ENCODE measurements around the gene PPP4R1. TPM values are rescaled to one million over a fixed set of nuclear protein-coding genes. Genes with fewer than 3 reads are reported as not detected.

PPP4R1 gene
- total RNA-seq, 1 donor from 2014 or later = 132 TPM

DNA sequence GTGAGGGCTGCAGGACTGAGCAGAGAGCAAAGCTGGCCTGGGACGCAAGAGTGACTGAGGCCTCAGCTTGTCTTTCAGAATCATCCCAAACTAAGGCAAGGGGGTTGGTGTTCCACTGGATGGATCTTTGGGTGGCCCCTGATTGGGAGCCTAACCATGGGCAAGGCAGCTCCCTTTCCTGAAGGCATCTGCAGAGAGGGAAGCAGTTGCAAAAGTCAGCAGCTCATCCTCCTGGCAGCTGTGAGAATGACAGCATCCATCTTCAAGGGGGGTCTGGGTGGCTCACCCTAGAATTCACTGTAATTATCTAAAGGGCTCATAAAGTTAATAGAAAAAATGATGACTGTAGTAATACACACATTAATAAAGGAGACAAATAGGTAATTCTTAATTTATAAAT, 47.2 kb upstream of the PPP4R1 start:
- Mint-ChIP-seq H3K36me3 (ENCODE audit: low read depth, unreplicated experiment) (no peaks in the 10 kb centered on the region), H3K27ac (ENCODE audit: unreplicated experiment) (peak overlapping the region; percentile 12), H3K4me1 (ENCODE audit: low read depth, unreplicated experiment) (peaks cover 18% of the 10 kb centered on the region), H3K9me3 (ENCODE audit: unreplicated experiment) (peaks cover 5% of the 10 kb centered on the region), H3K4me3 (ENCODE audit: unreplicated experiment) (no peak overlapping the region), H3K27me3 (ENCODE audit: low read depth, unreplicated experiment) (peaks cover 5% of the 10 kb centered on the region)
- TF ChIP-seq EZH2 (IDR thresholded peaks at IDR 0.05; ENCODE audit: insufficient read depth, low read length) = no peak
- TF ChIP-seq, protein P1, sequence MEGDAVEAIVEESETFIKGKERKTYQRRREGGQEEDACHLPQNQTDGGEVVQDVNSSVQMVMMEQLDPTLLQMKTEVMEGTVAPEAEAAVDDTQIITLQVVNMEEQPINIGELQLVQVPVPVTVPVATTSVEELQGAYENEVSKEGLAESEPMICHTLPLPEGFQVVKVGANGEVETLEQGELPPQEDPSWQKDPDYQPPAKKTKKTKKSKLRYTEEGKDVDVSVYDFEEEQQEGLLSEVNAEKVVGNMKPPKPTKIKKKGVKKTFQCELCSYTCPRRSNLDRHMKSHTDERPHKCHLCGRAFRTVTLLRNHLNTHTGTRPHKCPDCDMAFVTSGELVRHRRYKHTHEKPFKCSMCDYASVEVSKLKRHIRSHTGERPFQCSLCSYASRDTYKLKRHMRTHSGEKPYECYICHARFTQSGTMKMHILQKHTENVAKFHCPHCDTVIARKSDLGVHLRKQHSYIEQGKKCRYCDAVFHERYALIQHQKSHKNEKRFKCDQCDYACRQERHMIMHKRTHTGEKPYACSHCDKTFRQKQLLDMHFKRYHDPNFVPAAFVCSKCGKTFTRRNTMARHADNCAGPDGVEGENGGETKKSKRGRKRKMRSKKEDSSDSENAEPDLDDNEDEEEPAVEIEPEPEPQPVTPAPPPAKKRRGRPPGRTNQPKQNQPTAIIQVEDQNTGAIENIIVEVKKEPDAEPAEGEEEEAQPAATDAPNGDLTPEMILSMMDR (IDR thresholded peaks at IDR 0.05; ENCODE audit: insufficient read depth, low read depth, low read length) = no peak
- Histone ChIP-seq H3K4me2 (ENCODE audit: low read length) (no peak overlapping the region), H3K9me3 (ENCODE audit: insufficient read depth, low read depth, low read length) (no peaks in the 10 kb centered on the region), H3K4me1 (ENCODE audit: insufficient read depth, low read length) (no peaks in the 10 kb centered on the region), H4K20me1 (ENCODE audit: insufficient read depth, low read length) (no peaks in the 10 kb centered on the region), H2AFZ (ENCODE audit: low read depth, low read length) (no peak overlapping the region), H3K27ac (ENCODE audit: low read depth, low read length) (no peak overlapping the region), H3K79me2 (ENCODE audit: insufficient read depth, low read length) (no peaks in the 10 kb centered on the region), H3K4me3 (ENCODE audit: insufficient read depth, low read depth, low read length) (no peak overlapping the region), H3K27me3 (ENCODE audit: insufficient read depth, low read length) (no peaks in the 10 kb centered on the region), H3K9ac (ENCODE audit: low read length) (no peak overlapping the region), H3K36me3 (ENCODE audit: insufficient read depth, low read length) (no peaks in the 10 kb centered on the region)
- FAIRE-seq (no peak), DNase-seq (ENCODE audit: low read depth) (no peak)

- peaks cover 8% of the 10 kb centered on the region for H3K4me1 Mint-ChIP-seq (ENCODE audit: low read depth, unreplicated experiment)
- no peaks in the 10 kb centered on the region for H3K4me1 ChIP-seq (ENCODE audit: insufficient read depth, low read length)
- TF ChIP-seq, protein P1 (IDR thresholded peaks at IDR 0.05; ENCODE audit: insufficient read depth, low read depth, low read length) = no peak
- no peak for TF ChIP-seq EZH2 (IDR thresholded peaks at IDR 0.05; ENCODE audit: insufficient read depth, low read length)
- H3K4me3 ChIP-seq (ENCODE audit: insufficient read depth, low read depth, low read length) = no peak overlapping the region
- H3K27ac ChIP-seq (ENCODE audit: low read depth, low read length) = no peak overlapping the region
- no peaks in the 10 kb centered on the region for H3K36me3 ChIP-seq (ENCODE audit: insufficient read depth, low read length)
- DNase-seq (ENCODE audit: low read depth) = no peak
- H3K27ac Mint-ChIP-seq (ENCODE audit: unreplicated experiment) = no peak overlapping the region
- no peak overlapping the region for H3K9ac ChIP-seq (ENCODE audit: low read length)
- FAIRE-seq = no peak
- H3K9me3 ChIP-seq (ENCODE audit: insufficient read depth, low read depth, low read length) = no peaks in the 10 kb centered on the region
- H3K4me2 ChIP-seq (ENCODE audit: low read length) = no peak overlapping the region
- H3K27me3 Mint-ChIP-seq (ENCODE audit: low read depth, unreplicated experiment) = peaks cover 5% of the 10 kb centered on the region
- no peaks in the 10 kb centered on the region for H3K79me2 ChIP-seq (ENCODE audit: insufficient read depth, low read length)
- no peaks in the 10 kb centered on the region for H3K36me3 Mint-ChIP-seq (ENCODE audit: low read depth, unreplicated experiment)
- no peak overlapping the region for H3K4me3 Mint-ChIP-seq (ENCODE audit: unreplicated experiment)
- H4K20me1 ChIP-seq (ENCODE audit: insufficient read depth, low read length) = no peaks in the 10 kb centered on the region
- H3K9me3 Mint-ChIP-seq (ENCODE audit: unreplicated experiment) = peaks cover 4% of the 10 kb centered on the region
- no peak overlapping the region for H2AFZ ChIP-seq (ENCODE audit: low read depth, low read length)
- H3K27me3 ChIP-seq (ENCODE audit: insufficient read depth, low read length) = no peaks in the 10 kb centered on the region
These were observed 45.4 kb upstream of the PPP4R1 start for GRCh38 chr18:9659499-9660375.

- Histone ChIP-seq H4K20me1 (ENCODE audit: insufficient read depth, low read length) (no peaks in the 10 kb centered on the region), H3K36me3 (ENCODE audit: insufficient read depth, low read length) (no peaks in the 10 kb centered on the region), H3K9me3 (ENCODE audit: insufficient read depth, low read depth, low read length) (no peaks in the 10 kb centered on the region), H3K4me1 (ENCODE audit: insufficient read depth, low read length) (no peaks in the 10 kb centered on the region), H3K4me3 (ENCODE audit: insufficient read depth, low read depth, low read length) (no peak overlapping the region), H2AFZ (ENCODE audit: low read depth, low read length) (no peak overlapping the region), H3K79me2 (ENCODE audit: insufficient read depth, low read length) (no peaks in the 10 kb centered on the region), H3K27ac (ENCODE audit: low read depth, low read length) (no peak overlapping the region), H3K27me3 (ENCODE audit: insufficient read depth, low read length) (no peaks in the 10 kb centered on the region), H3K4me2 (ENCODE audit: low read length) (no peak overlapping the region), H3K9ac (ENCODE audit: low read length) (no peak overlapping the region)
- Mint-ChIP-seq H3K4me1 (ENCODE audit: low read depth, unreplicated experiment) (peaks cover 4% of the 10 kb centered on the region), H3K27ac (ENCODE audit: unreplicated experiment) (no peak overlapping the region), H3K27me3 (ENCODE audit: low read depth, unreplicated experiment) (peaks cover 5% of the 10 kb centered on the region), H3K9me3 (ENCODE audit: unreplicated experiment) (peaks cover 3% of the 10 kb centered on the region), H3K36me3 (ENCODE audit: low read depth, unreplicated experiment) (no peaks in the 10 kb centered on the region), H3K4me3 (ENCODE audit: unreplicated experiment) (no peak overlapping the region)
- no peak for DNase-seq (ENCODE audit: low read depth)
- FAIRE-seq = no peak
- TF ChIP-seq, protein P1 (IDR thresholded peaks at IDR 0.05; ENCODE audit: insufficient read depth, low read depth, low read length) = no peak
- TF ChIP-seq EZH2 (IDR thresholded peaks at IDR 0.05; ENCODE audit: insufficient read depth, low read length) = no peak
These were observed 43.8 kb upstream of the PPP4R1 start for GRCh38 chr18:9658087-9658641.

Measured in astrocyte (in vitro differentiated cells and primary cell).